OCI-LY7 (cell line): Measurements from ENCODE around the gene NDUFC2.

ENCODE experiments used
- EZH2phosphoT487 ChIP-seq: fragments of 200-600 bp; sonication (generic); IDR thresholded peaks from 2 replicates; pipeline ENCODE4 v1.6.1; 2018; ENCODE audit warnings: low read depth, borderline replicate concordance, mild to moderate bottlenecking, mixed run types, antibody characterized with exemption, low read length, moderate library complexity, mixed read lengths
- TF ChIP-seq, protein P1 (sequence below): fragments of 200-600 bp; sonication (generic); conservative IDR thresholded peaks from 2 replicates; pipeline ENCODE4 v1.5.1; 2014; ENCODE audit warnings: mild to moderate bottlenecking, antibody characterized with exemption, low read length, moderate library complexity, mixed read lengths

DNA sequence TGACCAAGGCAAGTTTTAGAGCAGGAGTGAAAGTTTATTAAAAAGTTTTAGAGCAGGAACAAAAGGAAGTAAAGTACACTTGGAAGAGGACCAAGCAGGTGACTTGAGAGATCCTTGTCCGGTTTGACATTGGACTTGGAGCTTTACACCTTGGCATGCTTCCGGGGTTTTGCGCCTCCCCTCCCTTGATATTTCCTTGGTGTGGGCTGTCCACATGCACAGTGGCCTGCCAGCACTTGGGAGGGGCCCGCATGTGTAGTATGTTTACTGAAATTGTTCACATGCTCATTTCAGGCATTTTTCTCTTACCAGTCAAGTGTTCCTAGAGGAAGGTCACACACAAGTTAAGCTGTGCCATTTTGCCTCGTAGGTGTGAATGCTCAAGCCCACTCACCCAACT is 35.0 kb downstream of the NDUFC2 start:
- TF ChIP-seq, protein P1, sequence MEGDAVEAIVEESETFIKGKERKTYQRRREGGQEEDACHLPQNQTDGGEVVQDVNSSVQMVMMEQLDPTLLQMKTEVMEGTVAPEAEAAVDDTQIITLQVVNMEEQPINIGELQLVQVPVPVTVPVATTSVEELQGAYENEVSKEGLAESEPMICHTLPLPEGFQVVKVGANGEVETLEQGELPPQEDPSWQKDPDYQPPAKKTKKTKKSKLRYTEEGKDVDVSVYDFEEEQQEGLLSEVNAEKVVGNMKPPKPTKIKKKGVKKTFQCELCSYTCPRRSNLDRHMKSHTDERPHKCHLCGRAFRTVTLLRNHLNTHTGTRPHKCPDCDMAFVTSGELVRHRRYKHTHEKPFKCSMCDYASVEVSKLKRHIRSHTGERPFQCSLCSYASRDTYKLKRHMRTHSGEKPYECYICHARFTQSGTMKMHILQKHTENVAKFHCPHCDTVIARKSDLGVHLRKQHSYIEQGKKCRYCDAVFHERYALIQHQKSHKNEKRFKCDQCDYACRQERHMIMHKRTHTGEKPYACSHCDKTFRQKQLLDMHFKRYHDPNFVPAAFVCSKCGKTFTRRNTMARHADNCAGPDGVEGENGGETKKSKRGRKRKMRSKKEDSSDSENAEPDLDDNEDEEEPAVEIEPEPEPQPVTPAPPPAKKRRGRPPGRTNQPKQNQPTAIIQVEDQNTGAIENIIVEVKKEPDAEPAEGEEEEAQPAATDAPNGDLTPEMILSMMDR, result no peak
- TF ChIP-seq EZH2phosphoT487, result no peak
